Kidney (tissue), 14 donors: ENCODE measurements around the gene VRK3. TPM values are rescaled to one million over a fixed set of nuclear protein-coding genes. Genes with fewer than 3 reads are reported as not detected.
A peak's percentile ranks its signal among the peaks of the same experiment; 100 is the strongest.

Experiments used
- DNase-seq, 5 donors: peaks; one replicate each; pipeline ENCODE4 v3.0.0-alpha.2; 2013 to 2020
- FAIRE-seq: peaks from 2 replicates; lab custom pipeline; 2012; peaks lifted over from hg19 to GRCh38; lab: Jason Lieb, UNC
- H3K27ac ChIP-seq, 2 donors: one replicate each; pipeline ENCODE4 v1.7.0; 2013; ENCODE audit warnings: low read depth in 2 of 2, low read length in 2 of 2, inconsistent platforms in 1 of 2
- H3K27me3 ChIP-seq: one replicate; pipeline ENCODE4 v1.7.1; 2013; ENCODE audit warnings: low read length, inconsistent platforms; ENCODE audit not compliant: control insufficient read depth, insufficient read depth
- H3K36me3 ChIP-seq, 3 donors: one replicate each; pipeline versions ENCODE4 v1.7.0 to v1.7.1; 2013; ENCODE audit warnings: low read length in 3 of 3, control low read depth in 1 of 3, inconsistent platforms in 1 of 3; ENCODE audit not compliant: insufficient read depth in 3 of 3, control insufficient read depth in 2 of 3
- H3K4me1 ChIP-seq, 3 donors: one replicate each; pipeline versions ENCODE4 v1.7.0 to v1.7.1; 2013; ENCODE audit warnings: low read length in 3 of 3, inconsistent platforms in 1 of 3, low read depth in 1 of 3; ENCODE audit not compliant: control insufficient read depth in 2 of 3, insufficient read depth in 2 of 3
- H3K4me3 ChIP-seq, 3 donors: one replicate each; pipeline versions ENCODE4 v1.7.0 to v1.8.1; 2013; ENCODE audit warnings: low read length in 3 of 3, control low read depth in 1 of 3, inconsistent platforms in 1 of 3
- H3K9ac ChIP-seq, 3 donors: one replicate each; pipeline versions ENCODE4 v1.7.0 to v1.7.1; 2013; ENCODE audit warnings: low read length in 3 of 3, control low read depth in 1 of 3, inconsistent platforms in 1 of 3
- H3K9me3 ChIP-seq, 3 donors: one replicate each; pipeline versions ENCODE4 v1.7.0 to v1.7.1; 2013; ENCODE audit warnings: low read length in 3 of 3, control low read depth in 1 of 3, inconsistent platforms in 1 of 3; ENCODE audit not compliant: control insufficient read depth in 2 of 3, insufficient read depth in 1 of 3
- CTCF ChIP-seq: IDR thresholded peaks from 3 replicates; pipeline ENCODE4 v1.5.1; 2012; ENCODE audit warnings: mild to moderate bottlenecking, moderate library complexity, borderline replicate concordance; ENCODE audit not compliant: insufficient read depth; ENCODE audit errors: extremely low read depth
- intact Hi-C: fragments of 100-400 bp; cut with DNase I; formaldehyde crosslinking; loops from one replicate; pipeline ENCODE4 v1.11.1; 2022
- polyA plus RNA-seq: library from polyadenylated mRNA; stranded (reverse); fragments of 350-450 nt; fragmentation: Illumina TruSeq; extraction: RNeasy Lipid Tissue Mini Kit (QIAGEN cat#74804); gene quantifications from one replicate; pipeline ENCODE4 v1.2.3, GENCODE V29; 2014; ENCODE audit warnings: low read depth, low replicate concordance; ENCODE audit not compliant: insufficient read depth
- total RNA-seq: library from RNA; stranded (reverse); fragmentation: NEBNext Ultra II Directional; extraction: Animal tissue kit (Norgen Biotek cat#: 25700); gene quantifications from one replicate; pipeline ENCODE4 v1.2.1, GENCODE V29; 2021
- donor health status: control.
- donor health status: control.
- donor health status: control.
- donor health status: control.
- donor health status: control.
- donor health status: DM: yes; HTN: yes; CAD: no.
- donor health status: Normal renal cell carcinoma (clear cell type).

The VRK3 gene
- total and polyA plus RNA-seq, 2 donors from 2014 or later, result 53.2 to 69.0 TPM

- no peak for TF ChIP-seq CTCF
- peaks cover 2 to 32% (median 20%) of the 10 kb centered on the region in 3 donors for H3K9me3 ChIP-seq
These were observed 19.8 kb upstream of the VRK3 start for GRCh38 chr19:50044922-50045321.

GRCh38 chr19:50043967-50044366 lies 18.8 kb upstream of the VRK3 start:
- DNase-seq (no peak), FAIRE-seq (no peak)
- H3K4me1 ChIP-seq, result no peaks in the 10 kb centered on the region
- H3K4me3 ChIP-seq, result no peak overlapping the region
- TF ChIP-seq CTCF, result no peak
- no peak overlapping the region for H3K27ac ChIP-seq
- H3K9ac ChIP-seq, result no peak overlapping the region
- peaks cover 2 to 32% (median 20%) of the 10 kb centered on the region in 3 donors for H3K9me3 ChIP-seq
- intact Hi-C loops, result no loop called here
- no peaks in the 10 kb centered on the region for H3K27me3 ChIP-seq
- peaks cover 35 to 71% (median 67%) of the 10 kb centered on the region in 3 donors for H3K36me3 ChIP-seq

More at GRCh38 chr19:50044922-50045321, 19.8 kb upstream of the VRK3 start:
- Histone ChIP-seq H3K4me1 (no peaks in the 10 kb centered on the region), H3K27me3 (no peaks in the 10 kb centered on the region), H3K9ac (no peak overlapping the region), H3K4me3 (peak overlapping the region in 1 of 3 donors; percentile 5), H3K27ac (no peak overlapping the region), H3K36me3 (peaks cover 35 to 62% (median 57%) of the 10 kb centered on the region in 3 donors)
- DNase-seq, result no peak
- FAIRE-seq, result no peak
- intact Hi-C loops, result no loop called here

GRCh38 chr19:50042363-50043024 lies 17.3 kb upstream of the VRK3 start:
- no peak for FAIRE-seq

More at GRCh38 chr19:50042363-50043024, 17.3 kb upstream of the VRK3 start:
- DNase-seq, result no peak
- no peak overlapping the region for H3K4me3 ChIP-seq
- H3K4me1 ChIP-seq, result no peaks in the 10 kb centered on the region
- no peak overlapping the region for H3K27ac ChIP-seq
- intact Hi-C loops, result no loop called here
- peaks cover 2 to 32% (median 20%) of the 10 kb centered on the region in 3 donors for H3K9me3 ChIP-seq
- H3K27me3 ChIP-seq, result no peaks in the 10 kb centered on the region
- H3K9ac ChIP-seq, result no peak overlapping the region
- H3K36me3 ChIP-seq, result peaks cover 35 to 73% (median 68%) of the 10 kb centered on the region in 3 donors
- no peak for TF ChIP-seq CTCF
